K562 (cell line): ENCODE measurements around the gene MPRIP. TPM values are rescaled to one million over a fixed set of nuclear protein-coding genes. Genes with fewer than 3 reads are reported as not detected.
A peak's percentile ranks its signal among the peaks of the same experiment; 100 is the strongest.

Experiments used
- JUNB ChIP-seq: fragments of 450-650 bp; formaldehyde crosslinking; conservative IDR thresholded peaks from 2 replicates; pipeline ENCODE4 v1.4.0; 2020; ENCODE audit warnings: mild to moderate bottlenecking
- NCOA6 ChIP-seq: fragments of 450-650 bp; IDR thresholded peaks from 2 replicates; pipeline ENCODE4 v1.6.1; 2017; ENCODE audit warnings: mild to moderate bottlenecking
- NR3C1 ChIP-seq: sonication (generic); formaldehyde crosslinking; IDR thresholded peaks from 2 replicates; pipeline ENCODE4 v1.8.1; 2022; ENCODE audit warnings: missing genetic modification reagents
- RBM22 ChIP-seq: fragments of 200-400 bp; formaldehyde crosslinking; IDR thresholded peaks from 2 replicates; pipeline ENCODE4 v1.6.1; 2018; ENCODE audit warnings: low read length, low read depth; ENCODE audit not compliant: poor library complexity, severe bottlenecking
- SIX5 ChIP-seq, 2 experiments: IDR thresholded peaks; 2 replicates each; pipeline ENCODE4 v1.6.1; 2011; ENCODE audit warnings: low read length in 2 of 2, borderline replicate concordance in 1 of 2, low read depth in 1 of 2, mild to moderate bottlenecking in 1 of 2, moderate library complexity in 1 of 2; ENCODE audit not compliant: insufficient read depth in 1 of 2
- SNIP1 ChIP-seq: fragments of 450-650 bp; IDR thresholded peaks from 2 replicates; pipeline ENCODE4 v1.7.1; 2017; ENCODE audit warnings: low read depth, mild to moderate bottlenecking
- ZNF12 ChIP-seq: sonication (generic); formaldehyde crosslinking; IDR thresholded peaks from 2 replicates; pipeline ENCODE4 v1.4.0; 2020; ENCODE audit warnings: mild to moderate bottlenecking, missing genetic modification reagents
- ZNF217 ChIP-seq: sonication (generic); formaldehyde crosslinking; IDR thresholded peaks from 2 replicates; pipeline ENCODE4 v1.8.0; 2022; ENCODE audit warnings: mild to moderate bottlenecking, missing genetic modification reagents
- ZNF253 ChIP-seq: fragments of 250-450 bp; sonication (Bioruptor Pico); conservative IDR thresholded peaks from 2 replicates; pipeline ENCODE4 v1.6.1; 2021; ENCODE audit warnings: mild to moderate bottlenecking
- polyA plus RNA-seq, 8 experiments: library from polyadenylated mRNA; depleted of rRNA in 4 of 8; stranded (reverse) in 5 of 8; unstranded in 3 of 8; fragments of >200 nt; fragmentation: Nextera tagmentation in 2 of 8; fragmentation: Illumina TruSeq in 1 of 8; extraction: Ambion mirVana in 2 of 8; extraction: Trizol in 1 of 8; gene quantifications; 2 replicates each; pipeline versions ENCODE4 v1.2.1 to v1.2.3, GENCODE V29; 2011 to 2014; ENCODE audit warnings: inconsistent platforms in 1 of 8, missing spikeins in 1 of 8
- total RNA-seq, 7 experiments: library from RNA; depleted of rRNA in 6 of 7; stranded (reverse); fragments of >200 nt in 6 of 7; fragmentation: Illumina TruSeq in 2 of 7; extraction: Trizol in 2 of 7; gene quantifications; 2 replicates each; pipeline versions ENCODE4 v1.2.1 to v1.2.3, GENCODE V29; 2011 to 2021; ENCODE audit warnings: low replicate concordance in 1 of 7
- TF ChIP-seq, protein P1 (sequence below), 2 experiments: fragments of 450-650 bp in 1 of 2; IDR thresholded peaks; 2 replicates each; pipeline ENCODE4 v1.6.1; 2011 to 2017; ENCODE audit warnings: low read depth in 2 of 2, antibody characterized with exemption in 1 of 2, borderline replicate concordance in 1 of 2, low read length in 1 of 2, mild to moderate bottlenecking in 1 of 2, mixed read lengths in 1 of 2; ENCODE audit not compliant: control insufficient read depth in 1 of 2
- TF ChIP-seq, protein P2 (sequence below): sonication (generic); formaldehyde crosslinking; IDR thresholded peaks from 2 replicates; pipeline ENCODE4 v1.8.1; 2023; ENCODE audit warnings: mild to moderate bottlenecking, missing genetic modification reagents
- TF ChIP-seq, protein P3 (sequence below): sonication (generic); formaldehyde crosslinking; IDR thresholded peaks from 2 replicates; pipeline ENCODE4 v1.8.0; 2022; ENCODE audit warnings: mild to moderate bottlenecking, missing genetic modification reagents
- TF ChIP-seq, protein P4 (sequence below): fragments of 450-650 bp; IDR thresholded peaks from 2 replicates; pipeline ENCODE4 v1.6.1; 2017; ENCODE audit warnings: antibody characterized with exemption, mild to moderate bottlenecking

The MPRIP gene
- total and polyA plus RNA-seq, 9 of the 15 experiments (the other 6 are each of a cell fraction or from before 2014, with no cell fraction given), result 10.0 to 72.6 (median 30.1) TPM

DNA sequence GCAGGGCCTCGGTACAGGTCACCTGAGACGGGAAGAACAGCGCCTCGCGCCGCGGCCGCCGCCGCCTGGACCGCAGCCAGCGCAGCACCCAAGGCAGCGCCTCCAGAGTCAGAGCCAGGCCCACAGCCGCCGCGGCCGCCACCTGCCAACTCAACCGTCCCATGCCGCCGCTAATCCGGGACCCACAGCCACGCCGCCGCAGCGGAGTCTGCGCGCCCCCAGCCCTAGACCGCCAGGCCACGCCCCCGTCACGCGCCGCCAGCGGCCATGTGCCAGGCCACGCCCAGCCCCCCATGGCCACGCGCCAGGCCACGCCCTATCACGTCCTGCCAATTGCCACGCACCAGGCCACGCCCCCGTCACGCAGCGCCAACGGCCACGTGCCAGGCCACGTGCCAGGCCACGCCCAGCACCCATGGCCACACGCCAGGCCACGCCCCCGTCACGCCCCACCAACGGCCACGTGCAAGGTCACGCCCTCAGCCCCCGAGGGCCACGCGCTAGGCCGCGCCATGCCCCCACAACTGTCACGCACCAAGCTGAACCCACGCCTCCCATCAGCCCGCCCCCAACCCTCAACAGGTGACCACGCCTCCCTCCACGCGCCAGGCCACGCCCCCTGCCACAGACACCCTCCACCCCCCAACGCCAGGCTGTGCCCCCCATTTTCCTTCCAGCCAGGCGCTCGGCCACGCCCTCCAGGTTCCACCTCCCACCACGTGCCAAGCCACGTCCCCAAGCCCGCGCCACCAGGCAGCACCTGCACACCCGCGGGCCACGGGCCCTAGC lies 164.1 kb downstream of the MPRIP start, which contains the start of gene PLD6 (continued):
- TF ChIP-seq, protein P1, sequence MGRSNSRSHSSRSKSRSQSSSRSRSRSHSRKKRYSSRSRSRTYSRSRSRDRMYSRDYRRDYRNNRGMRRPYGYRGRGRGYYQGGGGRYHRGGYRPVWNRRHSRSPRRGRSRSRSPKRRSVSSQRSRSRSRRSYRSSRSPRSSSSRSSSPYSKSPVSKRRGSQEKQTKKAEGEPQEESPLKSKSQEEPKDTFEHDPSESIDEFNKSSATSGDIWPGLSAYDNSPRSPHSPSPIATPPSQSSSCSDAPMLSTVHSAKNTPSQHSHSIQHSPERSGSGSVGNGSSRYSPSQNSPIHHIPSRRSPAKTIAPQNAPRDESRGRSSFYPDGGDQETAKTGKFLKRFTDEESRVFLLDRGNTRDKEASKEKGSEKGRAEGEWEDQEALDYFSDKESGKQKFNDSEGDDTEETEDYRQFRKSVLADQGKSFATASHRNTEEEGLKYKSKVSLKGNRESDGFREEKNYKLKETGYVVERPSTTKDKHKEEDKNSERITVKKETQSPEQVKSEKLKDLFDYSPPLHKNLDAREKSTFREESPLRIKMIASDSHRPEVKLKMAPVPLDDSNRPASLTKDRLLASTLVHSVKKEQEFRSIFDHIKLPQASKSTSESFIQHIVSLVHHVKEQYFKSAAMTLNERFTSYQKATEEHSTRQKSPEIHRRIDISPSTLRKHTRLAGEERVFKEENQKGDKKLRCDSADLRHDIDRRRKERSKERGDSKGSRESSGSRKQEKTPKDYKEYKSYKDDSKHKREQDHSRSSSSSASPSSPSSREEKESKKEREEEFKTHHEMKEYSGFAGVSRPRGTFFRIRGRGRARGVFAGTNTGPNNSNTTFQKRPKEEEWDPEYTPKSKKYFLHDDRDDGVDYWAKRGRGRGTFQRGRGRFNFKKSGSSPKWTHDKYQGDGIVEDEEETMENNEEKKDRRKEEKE (IDR thresholded peaks at IDR 0.05; ENCODE audit: borderline replicate concordance in 1 of 2, control insufficient read depth in 1 of 2, low read depth in 2 of 2, low read length in 1 of 2), result no peak
- TF ChIP-seq NCOA6, result no peak
- no peak for TF ChIP-seq SNIP1
- no peak for TF ChIP-seq RBM22
- no peak for TF ChIP-seq ZNF12 (CRISPR knock-in tag)
- no peak for TF ChIP-seq SIX5 (IDR thresholded peaks at IDR 0.05; ENCODE audit: borderline replicate concordance in 1 of 2, insufficient read depth in 1 of 2, low read depth in 1 of 2, low read length in 2 of 2)
- TF ChIP-seq JUNB (CRISPR knock-in tag), result no peak
- TF ChIP-seq, protein P2, sequence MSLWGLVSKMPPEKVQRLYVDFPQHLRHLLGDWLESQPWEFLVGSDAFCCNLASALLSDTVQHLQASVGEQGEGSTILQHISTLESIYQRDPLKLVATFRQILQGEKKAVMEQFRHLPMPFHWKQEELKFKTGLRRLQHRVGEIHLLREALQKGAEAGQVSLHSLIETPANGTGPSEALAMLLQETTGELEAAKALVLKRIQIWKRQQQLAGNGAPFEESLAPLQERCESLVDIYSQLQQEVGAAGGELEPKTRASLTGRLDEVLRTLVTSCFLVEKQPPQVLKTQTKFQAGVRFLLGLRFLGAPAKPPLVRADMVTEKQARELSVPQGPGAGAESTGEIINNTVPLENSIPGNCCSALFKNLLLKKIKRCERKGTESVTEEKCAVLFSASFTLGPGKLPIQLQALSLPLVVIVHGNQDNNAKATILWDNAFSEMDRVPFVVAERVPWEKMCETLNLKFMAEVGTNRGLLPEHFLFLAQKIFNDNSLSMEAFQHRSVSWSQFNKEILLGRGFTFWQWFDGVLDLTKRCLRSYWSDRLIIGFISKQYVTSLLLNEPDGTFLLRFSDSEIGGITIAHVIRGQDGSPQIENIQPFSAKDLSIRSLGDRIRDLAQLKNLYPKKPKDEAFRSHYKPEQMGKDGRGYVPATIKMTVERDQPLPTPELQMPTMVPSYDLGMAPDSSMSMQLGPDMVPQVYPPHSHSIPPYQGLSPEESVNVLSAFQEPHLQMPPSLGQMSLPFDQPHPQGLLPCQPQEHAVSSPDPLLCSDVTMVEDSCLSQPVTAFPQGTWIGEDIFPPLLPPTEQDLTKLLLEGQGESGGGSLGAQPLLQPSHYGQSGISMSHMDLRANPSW (CRISPR knock-in tag), result no peak
- TF ChIP-seq, protein P3, sequence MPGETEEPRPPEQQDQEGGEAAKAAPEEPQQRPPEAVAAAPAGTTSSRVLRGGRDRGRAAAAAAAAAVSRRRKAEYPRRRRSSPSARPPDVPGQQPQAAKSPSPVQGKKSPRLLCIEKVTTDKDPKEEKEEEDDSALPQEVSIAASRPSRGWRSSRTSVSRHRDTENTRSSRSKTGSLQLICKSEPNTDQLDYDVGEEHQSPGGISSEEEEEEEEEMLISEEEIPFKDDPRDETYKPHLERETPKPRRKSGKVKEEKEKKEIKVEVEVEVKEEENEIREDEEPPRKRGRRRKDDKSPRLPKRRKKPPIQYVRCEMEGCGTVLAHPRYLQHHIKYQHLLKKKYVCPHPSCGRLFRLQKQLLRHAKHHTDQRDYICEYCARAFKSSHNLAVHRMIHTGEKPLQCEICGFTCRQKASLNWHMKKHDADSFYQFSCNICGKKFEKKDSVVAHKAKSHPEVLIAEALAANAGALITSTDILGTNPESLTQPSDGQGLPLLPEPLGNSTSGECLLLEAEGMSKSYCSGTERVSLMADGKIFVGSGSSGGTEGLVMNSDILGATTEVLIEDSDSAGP, result 0 out of 2 replicates have a peak, but pooled peaks have one; percentile 33
- peak; percentile 92 for TF ChIP-seq NR3C1
- no peak for TF ChIP-seq ZNF217 (CRISPR knock-in tag)
- no peak for TF ChIP-seq ZNF253 (CRISPR knock-in tag)
- TF ChIP-seq, protein P4, sequence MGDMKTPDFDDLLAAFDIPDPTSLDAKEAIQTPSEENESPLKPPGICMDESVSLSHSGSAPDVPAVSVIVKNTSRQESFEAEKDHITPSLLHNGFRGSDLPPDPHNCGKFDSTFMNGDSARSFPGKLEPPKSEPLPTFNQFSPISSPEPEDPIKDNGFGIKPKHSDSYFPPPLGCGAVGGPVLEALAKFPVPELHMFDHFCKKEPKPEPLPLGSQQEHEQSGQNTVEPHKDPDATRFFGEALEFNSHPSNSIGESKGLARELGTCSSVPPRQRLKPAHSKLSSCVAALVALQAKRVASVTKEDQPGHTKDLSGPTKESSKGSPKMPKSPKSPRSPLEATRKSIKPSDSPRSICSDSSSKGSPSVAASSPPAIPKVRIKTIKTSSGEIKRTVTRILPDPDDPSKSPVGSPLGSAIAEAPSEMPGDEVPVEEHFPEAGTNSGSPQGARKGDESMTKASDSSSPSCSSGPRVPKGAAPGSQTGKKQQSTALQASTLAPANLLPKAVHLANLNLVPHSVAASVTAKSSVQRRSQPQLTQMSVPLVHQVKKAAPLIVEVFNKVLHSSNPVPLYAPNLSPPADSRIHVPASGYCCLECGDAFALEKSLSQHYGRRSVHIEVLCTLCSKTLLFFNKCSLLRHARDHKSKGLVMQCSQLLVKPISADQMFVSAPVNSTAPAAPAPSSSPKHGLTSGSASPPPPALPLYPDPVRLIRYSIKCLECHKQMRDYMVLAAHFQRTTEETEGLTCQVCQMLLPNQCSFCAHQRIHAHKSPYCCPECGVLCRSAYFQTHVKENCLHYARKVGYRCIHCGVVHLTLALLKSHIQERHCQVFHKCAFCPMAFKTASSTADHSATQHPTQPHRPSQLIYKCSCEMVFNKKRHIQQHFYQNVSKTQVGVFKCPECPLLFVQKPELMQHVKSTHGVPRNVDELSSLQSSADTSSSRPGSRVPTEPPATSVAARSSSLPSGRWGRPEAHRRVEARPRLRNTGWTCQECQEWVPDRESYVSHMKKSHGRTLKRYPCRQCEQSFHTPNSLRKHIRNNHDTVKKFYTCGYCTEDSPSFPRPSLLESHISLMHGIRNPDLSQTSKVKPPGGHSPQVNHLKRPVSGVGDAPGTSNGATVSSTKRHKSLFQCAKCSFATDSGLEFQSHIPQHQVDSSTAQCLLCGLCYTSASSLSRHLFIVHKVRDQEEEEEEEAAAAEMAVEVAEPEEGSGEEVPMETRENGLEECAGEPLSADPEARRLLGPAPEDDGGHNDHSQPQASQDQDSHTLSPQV, result no peak
